AG10803 (cell line): ENCODE measurements around the gene SLC2A13.
"Not testable (repeated sequence)": the region's sequence is repeated elsewhere in the genome, so short reads cannot be mapped to it uniquely, and the experiment has no call there.

Source experiments
- DNase-seq: peaks from one replicate; pipeline ENCODE4 v3.0.0; 2010; ENCODE audit warnings: low read depth
- H3K4me3 ChIP-seq: 2 replicates; pipeline ENCODE4 v1.5.1; 2011; ENCODE audit warnings: mild to moderate bottlenecking, low read length, control low read depth
- TF ChIP-seq, protein P1 (sequence below): conservative IDR thresholded peaks from 2 replicates; pipeline ENCODE4 v1.5.1; 2011; ENCODE audit warnings: mild to moderate bottlenecking, low read length, control low read depth, inconsistent platforms

Gene SLC2A13

DNA sequence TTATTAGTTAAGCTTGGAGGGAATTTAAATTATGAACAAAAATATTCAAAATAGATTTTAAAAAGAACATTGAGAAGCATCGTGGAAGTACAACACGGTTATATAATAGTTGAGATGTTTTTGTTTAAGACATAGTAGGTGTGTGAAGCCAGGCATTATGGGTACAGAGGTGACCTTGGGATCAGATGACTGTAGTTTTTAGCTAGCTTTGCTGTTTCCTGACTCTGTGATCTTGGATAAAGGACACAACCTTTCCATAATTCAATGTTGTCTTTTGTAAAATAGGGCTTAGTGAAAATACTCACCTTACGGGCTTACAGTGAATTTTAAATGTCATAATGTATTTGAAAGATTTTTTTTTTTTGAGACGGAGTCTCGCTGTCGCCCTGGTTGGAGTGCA is 239.7 kb downstream of the SLC2A13 start:
- no peak for DNase-seq
- TF ChIP-seq, protein P1, sequence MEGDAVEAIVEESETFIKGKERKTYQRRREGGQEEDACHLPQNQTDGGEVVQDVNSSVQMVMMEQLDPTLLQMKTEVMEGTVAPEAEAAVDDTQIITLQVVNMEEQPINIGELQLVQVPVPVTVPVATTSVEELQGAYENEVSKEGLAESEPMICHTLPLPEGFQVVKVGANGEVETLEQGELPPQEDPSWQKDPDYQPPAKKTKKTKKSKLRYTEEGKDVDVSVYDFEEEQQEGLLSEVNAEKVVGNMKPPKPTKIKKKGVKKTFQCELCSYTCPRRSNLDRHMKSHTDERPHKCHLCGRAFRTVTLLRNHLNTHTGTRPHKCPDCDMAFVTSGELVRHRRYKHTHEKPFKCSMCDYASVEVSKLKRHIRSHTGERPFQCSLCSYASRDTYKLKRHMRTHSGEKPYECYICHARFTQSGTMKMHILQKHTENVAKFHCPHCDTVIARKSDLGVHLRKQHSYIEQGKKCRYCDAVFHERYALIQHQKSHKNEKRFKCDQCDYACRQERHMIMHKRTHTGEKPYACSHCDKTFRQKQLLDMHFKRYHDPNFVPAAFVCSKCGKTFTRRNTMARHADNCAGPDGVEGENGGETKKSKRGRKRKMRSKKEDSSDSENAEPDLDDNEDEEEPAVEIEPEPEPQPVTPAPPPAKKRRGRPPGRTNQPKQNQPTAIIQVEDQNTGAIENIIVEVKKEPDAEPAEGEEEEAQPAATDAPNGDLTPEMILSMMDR: no peak
- no peak overlapping the region for H3K4me3 ChIP-seq

DNA sequence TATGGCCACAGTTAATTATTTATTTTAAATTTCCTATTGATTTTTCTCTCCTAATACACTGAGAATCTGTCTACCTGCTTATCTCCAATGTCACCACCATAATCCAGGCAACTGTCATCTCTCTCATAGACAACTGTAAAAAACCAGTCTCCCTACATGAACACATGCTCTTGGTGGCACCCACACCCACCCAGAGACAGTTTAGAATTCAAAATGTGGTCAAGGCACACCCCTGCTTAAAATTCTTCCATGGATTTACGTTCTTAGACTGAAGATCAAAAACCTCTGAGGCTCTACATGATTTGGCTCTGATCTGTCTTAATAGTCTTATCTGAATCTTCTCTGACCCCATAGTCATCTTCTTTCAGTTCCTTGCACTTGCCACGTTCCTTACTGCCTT is 245.2 kb downstream of the SLC2A13 start:
- TF ChIP-seq, protein P1: no peak
- DNase-seq: no peak
- H3K4me3 ChIP-seq: no peak overlapping the region

DNA sequence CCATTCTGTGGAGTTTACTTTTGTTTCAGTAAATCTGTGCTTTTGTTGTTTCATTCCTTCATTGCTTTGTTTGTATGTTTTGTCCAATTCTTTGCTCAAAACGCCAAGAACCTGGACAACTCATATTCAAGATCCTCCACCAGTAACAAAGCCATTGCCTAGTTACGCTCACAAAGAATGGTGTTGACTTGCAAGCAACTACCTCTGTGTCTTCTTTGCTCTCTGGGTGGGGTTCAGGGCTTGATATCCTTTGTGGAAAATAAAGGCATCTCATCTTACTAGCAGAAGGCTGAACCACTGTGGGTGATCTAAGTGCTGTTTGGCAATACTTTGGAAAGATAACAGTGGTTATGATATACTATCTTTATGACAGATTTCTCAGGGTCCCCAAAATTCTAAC is 252.9 kb downstream of the SLC2A13 start:
- TF ChIP-seq, protein P1: no peak
- H3K4me3 ChIP-seq: no peak overlapping the region
- DNase-seq: no peak

DNA sequence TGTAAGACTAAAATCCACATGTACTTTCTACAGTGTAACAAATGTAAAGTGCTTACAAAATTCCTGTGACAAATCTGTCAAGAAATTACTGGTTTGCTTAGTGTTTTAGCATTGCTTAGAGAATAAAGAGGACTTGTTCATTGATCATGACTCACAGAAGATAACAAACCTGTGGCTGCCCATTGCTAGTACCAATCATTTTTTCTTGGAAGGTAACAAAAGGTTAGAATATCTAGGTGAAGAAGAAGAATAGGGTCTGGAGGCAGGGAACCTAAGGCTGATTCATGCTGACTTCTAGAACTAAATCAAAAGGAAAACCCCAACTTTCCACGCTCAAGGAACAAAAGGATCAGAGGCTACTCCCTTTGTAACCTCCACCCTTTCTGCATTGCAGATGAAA is 253.5 kb downstream of the SLC2A13 start:
- DNase-seq: no peak
- TF ChIP-seq, protein P1: no peak
- no peak overlapping the region for H3K4me3 ChIP-seq

DNA sequence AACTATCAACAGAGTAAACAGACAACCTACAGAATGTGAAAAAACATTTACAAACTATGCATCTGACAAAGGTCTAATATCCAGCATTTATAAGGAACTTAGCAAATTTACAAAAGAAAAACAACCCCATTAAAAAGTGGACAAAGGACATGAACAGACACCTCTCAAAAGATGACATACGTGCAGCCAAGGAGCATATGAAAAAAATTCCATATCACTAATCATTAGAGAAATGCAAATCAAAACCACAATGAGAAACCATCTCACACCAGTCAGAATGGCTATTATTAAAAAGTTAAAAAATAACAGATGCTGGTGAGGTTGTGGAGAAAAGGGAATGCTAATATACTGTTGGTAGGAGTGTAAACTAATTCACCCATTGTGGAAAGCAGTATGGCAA is 257.7 kb downstream of the SLC2A13 start:
- not testable (repeated sequence) for H3K4me3 ChIP-seq, DNase-seq

DNA sequence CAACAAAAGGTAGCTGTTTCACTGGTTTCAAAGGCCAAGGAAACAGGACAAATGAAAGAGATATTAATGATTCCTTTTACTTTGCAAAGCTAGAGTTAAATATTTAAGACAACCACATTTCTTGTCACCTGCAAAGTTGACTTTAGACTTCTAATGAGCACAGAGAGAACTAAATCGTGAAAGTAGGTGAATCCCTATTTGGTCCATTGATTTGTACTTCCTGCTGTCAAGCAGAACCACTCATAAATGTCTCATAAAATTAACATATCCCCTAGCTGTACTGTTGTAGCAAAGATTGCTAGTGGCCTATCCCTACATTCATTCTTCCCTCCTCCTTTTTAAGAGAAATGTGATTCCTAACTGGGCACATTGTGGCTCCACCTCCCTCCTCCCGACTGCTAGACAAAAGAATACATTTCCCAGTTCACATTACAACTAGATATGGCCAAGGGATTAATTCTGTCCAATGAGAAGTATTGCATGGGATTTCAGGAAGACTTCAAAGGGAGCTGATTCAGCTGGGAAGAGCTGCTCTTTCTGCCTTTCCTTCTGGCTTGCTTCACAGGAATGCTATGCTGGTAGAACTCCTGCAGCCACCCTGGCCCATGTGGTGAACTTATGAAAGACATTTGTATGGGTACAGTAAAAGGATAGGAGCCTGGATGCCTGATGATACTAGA is 258.8 kb downstream of the SLC2A13 start:
- TF ChIP-seq, protein P1: no peak
- no peak overlapping the region for H3K4me3 ChIP-seq
- peak; percentile 42 for DNase-seq

DNA sequence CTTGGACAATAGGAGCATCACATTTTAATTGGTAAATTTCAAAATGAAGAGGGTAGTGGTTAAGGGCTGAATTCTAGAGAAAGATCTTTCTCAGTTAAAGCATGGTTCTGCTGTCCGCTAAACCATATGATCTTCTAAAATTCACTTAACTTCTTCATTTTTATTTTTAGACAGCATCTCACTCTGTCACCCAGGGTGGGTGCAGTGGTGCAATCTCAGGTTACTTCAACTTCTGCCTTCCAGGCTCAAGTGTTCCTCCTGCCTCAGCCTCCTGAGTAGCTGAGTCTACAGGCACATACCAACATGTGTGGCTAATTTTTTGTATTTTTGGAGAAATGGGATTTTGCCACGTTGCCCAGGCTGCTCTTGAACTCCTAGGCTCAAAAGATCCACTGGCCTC is 259.6 kb downstream of the SLC2A13 start:
- no peak for DNase-seq
- TF ChIP-seq, protein P1: no peak
- no peak overlapping the region for H3K4me3 ChIP-seq
